NT2/D1 (cell line): Measurements from ENCODE around the gene ARHGEF39.
"Not testable (repeated sequence)": the region's sequence is repeated elsewhere in the genome, so short reads cannot be mapped to it uniquely, and the experiment has no call there.

Experiments used
- YY1 ChIP-seq: IDR thresholded peaks from 2 replicates; pipeline ENCODE4 v1.6.1; 2011; ENCODE audit not compliant: insufficient read length, insufficient read depth
- ZNF274 ChIP-seq: IDR thresholded peaks from 2 replicates; pipeline ENCODE4 v1.6.1; 2011; ENCODE audit warnings: mild to moderate bottlenecking, low read depth, low read length

GRCh38 chr9:35645736-35646135, 19.3 kb downstream of the ARHGEF39 start:
- not testable (repeated sequence) for TF ChIP-seq ZNF274, YY1
